Measurements from ENCODE around the gene IQCE.

IQCE gene

DNA sequence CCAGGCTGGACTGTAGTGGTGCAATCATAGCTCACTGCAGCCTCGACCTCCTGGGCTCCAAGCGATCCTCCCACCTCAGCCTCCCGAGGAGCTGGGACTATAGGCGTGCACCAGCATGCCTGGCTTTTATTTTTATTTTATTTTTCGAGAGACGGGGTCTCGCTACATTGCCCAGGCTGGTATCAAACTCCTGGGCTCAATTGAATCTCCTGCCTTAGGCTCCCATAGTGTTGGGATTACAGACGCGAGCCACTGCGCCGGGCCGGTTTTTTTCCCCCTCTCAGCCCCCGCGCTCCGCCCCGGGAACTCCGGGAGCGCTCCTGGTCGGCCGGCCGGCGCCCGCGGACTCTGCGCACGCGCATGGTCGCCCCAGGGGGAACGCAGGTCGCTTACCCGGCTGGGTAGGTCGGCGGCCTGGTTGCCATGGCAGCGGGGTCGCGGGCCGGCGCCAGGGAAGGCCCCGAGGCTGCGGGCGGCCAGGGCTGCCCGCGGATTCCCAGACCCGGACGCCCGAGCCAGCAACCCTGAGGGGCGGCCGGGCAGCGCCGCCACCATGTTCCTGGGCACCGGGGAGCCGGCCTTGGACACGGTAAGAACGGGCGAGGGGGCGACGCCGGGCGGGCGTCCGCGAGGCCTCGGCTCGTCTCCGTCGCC lies at the start of gene IQCE:
Gene IQCE (plus strand): TSS at position 351 of the 654 bp plus-strand sequence. CDS start 203 bp downstream, at position 554.
- peak; percentile 68 to 86 (median 77) for DNase-seq

GRCh38 chr7:2509298-2509906 lies 49.4 kb upstream of the IQCE start:
- no peak for DNase-seq

- DNase-seq = no peak
Observed at GRCh38 chr7:2510130-2510776, 48.5 kb upstream of the IQCE start.

- peak in 2 of 4 experiments; percentile 51 to 66 for DNase-seq
Observed at GRCh38 chr7:2510909-2511768, 47.6 kb upstream of the IQCE start.

- no peak for DNase-seq
Observed at GRCh38 chr7:2511769-2512168, 47.0 kb upstream of the IQCE start.

- no peak for DNase-seq
Observed at GRCh38 chr7:2512179-2512661, 46.6 kb upstream of the IQCE start.

GRCh38 chr7:2512713-2513112 lies 46.1 kb upstream of the IQCE start:
- no peak for DNase-seq

- DNase-seq = no peak
Observed at GRCh38 chr7:2513702-2514101, 45.1 kb upstream of the IQCE start.

DNA sequence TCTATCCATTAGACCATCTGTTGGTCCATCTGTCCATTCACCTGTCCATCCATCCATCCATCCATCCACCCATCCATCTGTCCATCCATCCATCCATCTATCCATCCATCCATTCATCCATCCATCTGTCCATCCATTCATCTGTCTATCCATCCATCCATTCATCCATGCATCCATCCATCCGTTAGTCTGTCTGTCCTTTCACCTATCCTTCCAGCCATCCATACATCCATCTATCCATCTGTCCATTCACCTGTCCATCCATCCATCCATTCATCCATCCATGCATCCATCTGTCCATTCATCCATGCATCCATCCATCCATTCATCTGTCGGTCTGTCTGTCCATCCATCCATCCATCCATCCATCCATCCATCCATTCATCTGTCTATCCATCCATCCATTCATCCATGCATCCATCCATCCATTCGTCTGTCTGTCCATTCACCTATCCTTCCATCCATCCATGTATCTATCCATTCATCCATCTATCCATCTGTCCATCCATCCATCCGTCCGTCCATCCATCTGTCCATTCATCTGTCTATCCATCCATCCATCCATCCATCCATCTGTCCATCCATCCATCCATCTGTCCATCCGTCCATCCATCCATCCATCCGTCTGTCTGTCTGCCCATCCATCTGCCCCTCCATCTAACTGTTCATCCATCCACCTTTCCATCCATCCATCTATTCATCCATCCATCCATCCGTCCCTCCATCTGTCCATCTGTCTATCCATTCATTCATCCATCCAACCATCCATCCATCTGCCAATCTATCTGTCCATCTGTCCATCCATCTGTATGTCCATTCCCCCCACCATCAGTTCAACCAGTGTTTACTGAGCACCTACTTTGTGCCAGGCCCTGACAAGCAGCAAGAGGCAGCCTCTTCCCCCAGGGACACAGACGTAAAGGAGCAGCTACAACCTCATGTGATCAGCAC lies 44.0 kb upstream of the IQCE start:
- DNase-seq = no peak

DNA sequence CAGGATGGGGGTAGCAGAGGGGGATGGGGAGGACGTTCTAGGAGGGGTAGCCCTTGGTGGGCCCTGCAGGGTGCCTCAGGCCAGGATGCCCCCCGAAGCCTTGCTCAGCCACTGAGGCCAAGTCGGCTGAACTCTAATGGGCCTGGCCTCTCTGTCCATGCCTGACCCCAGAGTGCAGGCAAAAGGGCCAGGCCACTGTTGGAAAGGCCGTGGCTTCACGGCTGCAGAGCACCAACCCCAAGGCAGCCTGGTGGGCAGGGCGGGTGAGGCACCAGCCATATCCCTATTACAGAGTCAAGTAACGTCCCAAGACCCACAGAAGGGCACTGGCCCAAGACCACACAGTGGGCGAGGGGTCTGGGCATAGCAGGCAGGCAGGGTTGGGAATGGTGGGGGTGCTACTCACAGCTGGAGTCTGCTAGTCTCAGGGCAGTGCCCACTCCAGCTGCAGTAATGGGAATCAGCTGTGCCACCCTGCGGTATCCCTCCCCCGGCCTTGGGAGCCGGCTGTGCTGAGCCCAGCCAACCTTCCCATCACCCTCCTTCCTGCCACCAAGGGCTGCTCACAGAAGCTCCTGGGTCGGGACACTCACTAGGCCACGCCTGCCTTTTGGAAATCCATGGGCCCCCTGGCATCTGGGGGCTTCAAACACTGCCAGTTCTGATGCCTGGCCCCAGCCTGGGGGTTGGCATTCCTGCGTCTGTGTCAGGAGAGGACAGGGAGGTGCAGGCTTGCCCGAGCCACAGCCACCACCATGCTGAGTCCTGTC lies 43.2 kb upstream of the IQCE start:
- no peak for DNase-seq

DNA sequence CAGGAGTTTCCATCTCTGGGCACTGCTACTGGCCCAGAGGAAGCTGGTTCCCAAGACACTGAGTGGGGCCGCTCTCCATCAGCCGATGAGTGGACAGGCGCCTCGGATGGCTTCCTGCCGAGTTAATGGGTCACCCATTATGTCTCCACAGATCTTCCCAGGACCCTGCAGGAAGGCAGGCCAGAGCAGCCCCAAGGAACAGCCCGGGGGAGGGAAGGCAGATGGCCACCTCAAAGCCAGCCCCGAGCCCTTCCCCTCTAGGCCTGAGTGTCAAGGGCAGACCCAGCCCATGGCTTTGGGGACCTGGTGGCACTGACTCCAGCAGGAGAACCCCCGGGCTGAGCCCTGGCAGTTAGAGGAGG lies 42.6 kb upstream of the IQCE start:
- no peak for DNase-seq

DNA sequence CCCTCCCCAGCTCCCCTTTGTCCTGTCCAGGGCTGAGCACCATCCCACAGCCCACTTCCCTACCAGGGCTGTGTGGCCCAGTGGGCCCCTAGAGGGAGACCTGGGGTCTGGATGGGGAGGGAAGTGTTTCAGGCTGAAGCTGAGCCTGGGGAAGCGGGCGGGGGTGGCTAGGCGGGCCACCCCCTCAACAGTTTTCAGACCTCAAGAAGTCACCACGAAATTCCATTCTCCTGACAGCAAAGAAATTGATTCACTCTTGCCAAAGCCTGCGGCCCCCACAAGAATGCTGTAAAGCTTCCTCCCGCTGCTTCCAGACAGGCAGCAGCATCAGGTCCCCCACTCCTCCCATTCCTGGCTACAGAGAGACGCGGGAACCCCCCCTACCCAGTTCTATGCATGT lies 41.8 kb upstream of the IQCE start:
- no peak for DNase-seq

GRCh38 chr7:2517678-2518507 lies 40.9 kb upstream of the IQCE start:
- DNase-seq = no peak

DNA sequence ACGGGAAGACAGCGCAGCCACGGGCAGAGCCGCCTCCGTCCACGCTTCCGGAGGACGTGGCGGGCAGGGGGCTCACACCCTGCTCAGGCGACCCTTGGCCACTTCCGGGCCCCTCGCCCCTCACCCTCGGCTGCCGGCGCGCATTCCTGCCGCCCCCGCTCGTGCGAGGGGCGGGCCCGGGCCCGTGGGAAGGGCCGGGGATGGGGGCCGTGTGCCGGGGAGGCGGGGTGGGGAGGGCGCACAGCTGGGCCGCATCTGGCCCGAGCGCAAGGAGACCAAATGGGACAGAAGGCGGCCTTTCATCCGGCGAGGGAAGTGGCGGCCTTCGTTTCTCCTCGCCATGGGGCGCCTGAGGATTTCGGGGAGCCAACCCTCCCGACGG lies 40.1 kb upstream of the IQCE start:
- DNase-seq = no peak

DNA sequence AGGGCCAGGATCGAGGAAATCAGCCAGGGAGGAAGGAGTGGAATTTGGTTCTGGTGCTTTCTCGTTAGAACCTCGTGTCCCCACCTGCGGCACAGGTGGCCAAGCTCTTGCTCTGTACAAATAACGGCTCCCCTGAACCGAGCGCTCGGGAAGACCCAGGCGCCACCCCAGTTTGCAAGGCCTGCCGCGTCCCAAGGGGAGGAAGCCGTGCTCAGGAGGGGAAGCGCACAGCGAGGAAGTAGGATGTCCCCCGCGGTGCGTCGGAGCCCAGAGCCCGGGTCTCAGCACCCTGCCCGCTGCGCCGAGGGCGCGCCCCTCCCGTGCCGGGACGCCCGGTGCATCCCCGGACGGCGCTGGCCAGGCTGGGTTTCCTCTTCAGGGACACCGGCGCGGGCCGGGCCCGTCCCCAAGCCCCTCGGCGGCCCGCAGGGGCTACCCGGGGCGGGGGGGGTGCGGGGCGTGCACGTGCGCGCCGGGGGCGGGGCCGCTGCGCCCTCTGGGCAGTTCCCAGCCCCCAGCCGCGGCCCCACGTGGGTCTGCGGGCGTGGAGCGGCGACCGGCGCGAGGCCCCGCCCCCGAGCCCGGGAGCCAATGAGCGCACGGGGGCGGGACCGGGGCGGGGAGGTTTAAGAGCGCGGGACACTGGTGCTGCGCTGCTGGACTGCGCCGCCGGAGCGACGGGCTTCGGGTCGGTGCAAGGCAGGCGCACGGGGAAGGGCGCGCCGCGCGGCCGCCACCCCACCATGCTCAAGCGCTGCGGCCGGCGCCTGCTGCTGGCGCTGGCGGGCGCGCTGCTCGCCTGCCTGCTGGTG lies 39.5 kb upstream of the IQCE start, which contains the start of gene LFNG:
Gene LFNG (plus strand): TSS at position 656 of the 812 bp plus-strand sequence. CDS start 88 bp downstream, at position 744.
- peak in 3 of 4 experiments; percentile 38 to 75 (median 63) for DNase-seq

- no peak for DNase-seq
Observed at GRCh38 chr7:2520131-2520760, 38.5 kb upstream of the IQCE start.

GRCh38 chr7:2520761-2521290 lies 38.0 kb upstream of the IQCE start:
- no peak for DNase-seq

DNA sequence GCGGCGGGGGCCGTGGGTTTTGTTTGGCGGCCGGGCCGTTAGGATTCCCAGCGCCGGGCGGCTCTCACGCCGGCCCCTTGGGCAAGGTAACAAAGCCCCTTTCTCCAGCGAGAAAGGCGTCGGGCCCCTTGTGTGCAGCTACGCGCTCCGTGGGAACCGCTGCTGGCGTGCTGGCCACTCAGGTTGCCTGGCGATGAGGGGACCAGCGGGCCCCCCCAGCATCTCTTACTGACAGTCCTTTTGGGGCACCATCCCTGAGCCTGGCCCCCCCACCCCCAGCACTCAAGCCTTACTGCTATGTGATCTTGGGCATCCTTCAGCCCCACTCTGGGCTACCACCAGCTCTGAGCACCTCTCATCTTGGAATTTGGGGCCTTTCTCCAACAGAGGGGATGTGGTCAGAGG lies 37.4 kb upstream of the IQCE start:
- DNase-seq = no peak
